Measurements from ENCODE around the gene NOP10. TPM values are rescaled to one million over a fixed set of nuclear protein-coding genes. Genes with fewer than 3 reads are reported as not detected.

NOP10 gene
- total RNA-seq, 1 donor from 2014 or later, result 143 TPM

DNA sequence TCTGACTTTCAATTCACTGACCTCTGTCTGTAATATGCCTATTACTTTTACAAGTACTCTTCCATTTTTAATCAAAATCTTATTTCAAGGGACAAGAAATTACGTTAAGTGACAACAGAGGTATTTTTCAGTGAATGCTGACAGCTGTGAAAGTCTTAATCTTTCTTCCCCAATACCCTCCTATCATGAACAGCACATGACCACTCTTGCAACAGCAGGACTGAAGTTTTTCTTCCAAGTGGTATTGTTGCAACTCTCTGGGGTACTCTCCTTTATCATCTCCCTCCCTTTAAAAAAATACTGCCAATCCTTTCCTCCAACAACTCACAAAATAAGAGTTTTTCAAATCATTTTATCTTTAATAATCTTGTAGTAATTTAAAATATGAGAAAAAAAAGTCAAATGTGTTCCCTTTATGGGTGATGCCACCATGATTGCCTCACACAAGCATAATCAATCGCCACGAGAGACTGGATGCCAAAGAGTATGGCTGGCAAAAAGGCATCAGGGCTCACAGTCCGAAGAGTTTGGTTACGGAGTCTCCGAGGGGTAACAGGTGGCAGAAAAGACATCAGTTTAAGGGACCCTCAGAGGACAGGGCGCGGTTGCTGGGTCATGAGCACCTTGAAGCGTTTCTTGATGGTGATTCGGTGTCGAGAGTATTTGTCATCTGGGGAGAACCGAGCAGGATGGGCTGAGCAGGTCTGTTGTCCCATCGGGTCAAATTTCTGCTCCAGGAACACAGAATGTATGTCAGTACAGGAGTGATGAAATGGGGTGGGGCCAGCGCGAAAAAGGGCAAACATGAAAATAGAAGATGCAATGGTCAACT lies 1.3 kb downstream of the NOP10 start:
- Mint-ChIP-seq H3K4me3 (no peak overlapping the region), H3K9me3 (no peaks in the 10 kb centered on the region), H3K27me3 (peaks cover 4% of the 10 kb centered on the region), H3K36me3 (peaks cover 15% of the 10 kb centered on the region), H3K4me1 (ENCODE audit: unreplicated experiment) (peaks cover 11% of the 10 kb centered on the region), H3K27ac (peak overlapping the region; percentile 74)
- TF ChIP-seq, protein P1, sequence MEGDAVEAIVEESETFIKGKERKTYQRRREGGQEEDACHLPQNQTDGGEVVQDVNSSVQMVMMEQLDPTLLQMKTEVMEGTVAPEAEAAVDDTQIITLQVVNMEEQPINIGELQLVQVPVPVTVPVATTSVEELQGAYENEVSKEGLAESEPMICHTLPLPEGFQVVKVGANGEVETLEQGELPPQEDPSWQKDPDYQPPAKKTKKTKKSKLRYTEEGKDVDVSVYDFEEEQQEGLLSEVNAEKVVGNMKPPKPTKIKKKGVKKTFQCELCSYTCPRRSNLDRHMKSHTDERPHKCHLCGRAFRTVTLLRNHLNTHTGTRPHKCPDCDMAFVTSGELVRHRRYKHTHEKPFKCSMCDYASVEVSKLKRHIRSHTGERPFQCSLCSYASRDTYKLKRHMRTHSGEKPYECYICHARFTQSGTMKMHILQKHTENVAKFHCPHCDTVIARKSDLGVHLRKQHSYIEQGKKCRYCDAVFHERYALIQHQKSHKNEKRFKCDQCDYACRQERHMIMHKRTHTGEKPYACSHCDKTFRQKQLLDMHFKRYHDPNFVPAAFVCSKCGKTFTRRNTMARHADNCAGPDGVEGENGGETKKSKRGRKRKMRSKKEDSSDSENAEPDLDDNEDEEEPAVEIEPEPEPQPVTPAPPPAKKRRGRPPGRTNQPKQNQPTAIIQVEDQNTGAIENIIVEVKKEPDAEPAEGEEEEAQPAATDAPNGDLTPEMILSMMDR (conservative IDR thresholded peaks at IDR 0.05), result no peak
- no peak for DNase-seq (ENCODE audit: extremely low spot score, unreplicated experiment)

DNA sequence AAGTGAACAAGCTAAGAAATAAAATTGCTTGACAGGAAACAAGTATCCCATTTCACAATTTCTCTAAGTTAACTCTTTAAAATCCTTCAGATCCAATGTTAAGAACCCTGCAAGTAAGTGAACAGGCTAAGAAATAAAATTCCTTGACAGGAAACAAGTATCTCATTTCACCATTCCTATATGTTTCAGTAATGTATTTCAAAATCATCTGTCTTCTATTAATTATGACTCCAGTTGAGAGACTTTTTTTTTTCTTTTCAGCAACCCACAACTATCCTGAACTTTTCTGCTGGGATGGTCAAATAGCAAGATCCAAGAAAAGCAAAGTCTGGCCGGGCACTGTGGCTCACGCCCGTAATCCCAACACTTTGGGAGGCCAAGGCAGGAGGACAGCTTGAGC lies 3.0 kb downstream of the NOP10 start:
- Mint-ChIP-seq H3K4me3 (peak overlapping the region; percentile 70), H3K4me1 (ENCODE audit: unreplicated experiment) (peaks cover 11% of the 10 kb centered on the region), H3K36me3 (peaks cover 15% of the 10 kb centered on the region), H3K27ac (peak overlapping the region; percentile 25), H3K27me3 (no peaks in the 10 kb centered on the region), H3K9me3 (no peaks in the 10 kb centered on the region)
- TF ChIP-seq, protein P1 (conservative IDR thresholded peaks at IDR 0.05), result no peak
- DNase-seq (ENCODE audit: extremely low spot score, unreplicated experiment), result no peak

DNA sequence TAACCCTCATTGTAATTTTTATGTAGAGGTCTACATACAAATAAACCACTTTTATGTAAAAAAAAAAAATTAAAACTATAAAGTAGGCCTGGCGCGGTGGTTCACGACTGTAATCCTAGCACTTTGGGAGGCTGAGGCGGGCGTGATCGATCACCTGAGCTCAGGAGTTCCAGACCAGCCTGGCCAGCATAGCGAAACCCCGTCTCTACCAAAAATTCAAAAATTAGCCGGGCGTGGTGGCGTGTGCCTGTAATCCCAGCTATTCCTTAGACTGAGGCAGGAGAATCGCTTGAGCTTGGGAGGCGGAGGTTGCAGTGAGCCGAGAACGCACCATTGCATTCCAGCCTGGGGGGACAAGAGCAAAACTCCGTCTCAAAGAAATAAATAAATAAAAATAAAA lies 4.6 kb downstream of the NOP10 start:
- Mint-ChIP-seq H3K9me3 (no peaks in the 10 kb centered on the region), H3K27ac (peak overlapping the region; percentile 55), H3K4me3 (peak overlapping the region; percentile 86), H3K4me1 (ENCODE audit: unreplicated experiment) (peaks cover 11% of the 10 kb centered on the region), H3K27me3 (no peaks in the 10 kb centered on the region), H3K36me3 (peaks cover 15% of the 10 kb centered on the region)
- no peak for DNase-seq (ENCODE audit: extremely low spot score, unreplicated experiment)
- TF ChIP-seq, protein P1 (conservative IDR thresholded peaks at IDR 0.05), result no peak

DNA sequence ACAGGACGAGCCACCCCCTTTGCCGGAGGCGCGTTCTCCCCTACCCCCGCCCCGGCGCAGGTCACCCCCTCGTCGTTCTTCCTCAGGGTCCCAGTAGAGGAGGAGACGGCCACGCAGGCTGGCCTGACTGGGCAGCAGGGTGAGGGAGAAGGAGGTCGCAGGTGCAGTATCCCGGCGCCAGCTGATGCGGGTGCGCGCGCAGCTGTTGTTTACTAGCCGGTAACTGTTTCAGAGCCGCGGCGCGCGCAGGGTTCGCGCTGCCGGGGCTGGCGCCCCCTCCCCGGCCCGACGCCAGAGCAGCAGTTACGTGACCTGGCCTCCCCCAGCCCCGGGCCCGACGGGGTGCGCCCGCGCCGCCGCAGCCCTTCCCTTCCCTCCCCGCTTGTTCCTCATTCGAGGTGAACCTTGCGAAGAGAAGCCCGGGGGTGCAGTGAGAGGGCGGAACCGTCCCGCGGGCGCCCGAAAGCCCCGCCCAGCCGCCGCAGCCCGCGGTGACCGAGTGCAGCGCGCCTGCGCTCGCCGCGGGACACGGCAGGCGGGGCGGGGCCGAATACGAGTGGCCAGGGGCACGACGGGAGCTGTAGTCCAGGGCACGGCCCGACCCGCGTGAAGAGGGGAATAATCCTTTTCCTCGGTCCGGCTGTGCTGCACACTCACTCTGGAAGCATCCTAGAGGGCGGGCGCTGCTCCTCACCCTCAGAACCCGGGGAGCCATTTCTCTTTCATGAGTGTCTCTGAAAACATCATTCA lies 5.2 kb downstream of the NOP10 start, which contains the start of gene SLC12A6:
Gene SLC12A6, minus strand, starts transcription at position 225 of the 750 bp plus-strand sequence. CDS start 1,101 bp downstream, outside the sequence.
- peak within 1 kb of the TSS; percentile 83 for H3K27ac Mint-ChIP-seq
- H3K36me3 Mint-ChIP-seq, result peaks cover 15% of the 10 kb centered on the region
- H3K9me3 Mint-ChIP-seq, result no peaks in the 10 kb centered on the region
- peak; percentile 93 for DNase-seq (ENCODE audit: extremely low spot score, unreplicated experiment)
- H3K27me3 Mint-ChIP-seq, result no peaks in the 10 kb centered on the region
- H3K4me1 Mint-ChIP-seq (ENCODE audit: unreplicated experiment), result peaks cover 11% of the 10 kb centered on the region
- H3K4me3 Mint-ChIP-seq, result peak within 1 kb of the TSS; percentile 93
- TF ChIP-seq, protein P1 (conservative IDR thresholded peaks at IDR 0.05), result no peak

DNA sequence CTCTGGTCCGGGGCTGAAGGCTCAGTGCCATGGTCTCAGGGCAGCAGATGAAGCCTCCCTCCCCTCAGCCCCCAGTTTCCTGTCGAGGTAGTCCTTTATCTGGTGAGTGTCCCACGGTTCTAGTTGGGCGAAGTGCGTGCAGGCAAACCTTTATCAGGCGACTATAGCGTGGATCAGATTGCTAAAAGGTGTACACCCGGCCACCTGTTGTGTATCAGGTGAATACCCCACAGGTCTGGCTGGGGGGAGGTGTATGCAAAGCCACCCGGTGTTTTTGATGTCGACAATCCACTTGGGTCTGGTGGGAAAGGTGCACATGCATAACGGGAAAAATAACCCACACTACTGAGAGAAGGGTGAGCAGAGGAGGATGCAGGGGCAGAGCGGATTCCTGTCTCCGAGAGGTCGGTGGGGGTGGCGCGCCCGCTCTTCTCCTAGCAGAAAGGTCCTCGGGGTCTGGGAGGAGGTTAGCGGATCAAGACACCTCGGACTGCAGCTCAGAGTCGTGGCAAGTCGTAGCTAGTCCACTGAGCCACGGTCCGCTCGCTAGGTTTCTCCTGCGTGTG lies 5.9 kb downstream of the NOP10 start:
- H3K36me3 Mint-ChIP-seq, result peaks cover 15% of the 10 kb centered on the region
- peak overlapping the region; percentile 83 for H3K27ac Mint-ChIP-seq
- no peaks in the 10 kb centered on the region for H3K9me3 Mint-ChIP-seq
- no peak for DNase-seq (ENCODE audit: extremely low spot score, unreplicated experiment)
- no peaks in the 10 kb centered on the region for H3K27me3 Mint-ChIP-seq
- H3K4me1 Mint-ChIP-seq (ENCODE audit: unreplicated experiment), result peaks cover 11% of the 10 kb centered on the region
- H3K4me3 Mint-ChIP-seq, result peak overlapping the region; percentile 93
- TF ChIP-seq, protein P1 (conservative IDR thresholded peaks at IDR 0.05), result no peak
